Stomach (tissue), 9 donors: ENCODE results near the gene TTC28. TPM values are rescaled to one million over a fixed set of nuclear protein-coding genes. Genes with fewer than 3 reads are reported as not detected.

Experiments used
- DNase-seq, 2 donors: peaks; one replicate each; pipeline versions ENCODE4 v3.0.0 to v3.0.0-alpha.2; 2013 to 2019
- H3K27ac ChIP-seq, 5 donors: fragments of 200-600 bp in 4 of 5; sonication (generic) in 4 of 5; one replicate each; pipeline ENCODE4 v1.5.1; 2013 to 2019; ENCODE audit warnings: mild to moderate bottlenecking in 1 of 5, moderate library complexity in 1 of 5
- H3K27me3 ChIP-seq, 3 donors: fragments of 200-600 bp; sonication (generic); one replicate each; pipeline ENCODE4 v1.5.1; 2017 to 2019; ENCODE audit warnings: mixed run types in 1 of 3
- H3K36me3 ChIP-seq, 4 donors: fragments of 200-600 bp; sonication (generic); 1 replicate in 3 of 4; 2 replicates in 1 of 4; pipeline ENCODE4 v1.5.1; 2016 to 2019
- H3K4me1 ChIP-seq, 4 donors: fragments of 200-600 bp; sonication (generic); one replicate each; pipeline ENCODE4 v1.5.1; 2016 to 2019
- H3K4me3 ChIP-seq, 4 donors: fragments of 200-600 bp; sonication (generic) in 3 of 4; one replicate each; pipeline ENCODE4 v1.5.1; 2016 to 2019; ENCODE audit warnings: mild to moderate bottlenecking in 1 of 4
- H3K9me3 ChIP-seq, 4 donors: fragments of 200-600 bp; sonication (generic); one replicate each; pipeline ENCODE4 v1.5.1; 2016 to 2019
- CTCF ChIP-seq, 7 experiments: fragments of 450-650 bp in 4 of 7; fragments of 200-600 bp in 3 of 7; sonication (generic) in 3 of 7; IDR thresholded peaks; one replicate each; pipeline ENCODE4 v1.5.1; 2016 to 2019; ENCODE audit warnings: antibody characterized with exemption in 7 of 7, control low read depth in 2 of 7, mild to moderate bottlenecking in 1 of 7
- EP300 ChIP-seq: sonication (generic); formaldehyde crosslinking; IDR thresholded peaks from one replicate; pipeline ENCODE4 v1.6.1; 2017; ENCODE audit warnings: antibody characterized with exemption
- POLR2A ChIP-seq, 4 donors: fragments of 450-650 bp; IDR thresholded peaks; one replicate each; pipeline ENCODE4 v1.6.1; 2016; ENCODE audit warnings: antibody characterized with exemption in 4 of 4, control low read depth in 2 of 4, mild to moderate bottlenecking in 1 of 4, moderate library complexity in 1 of 4
- POLR2AphosphoS5 ChIP-seq, 3 donors: sonication (generic); formaldehyde crosslinking; IDR thresholded peaks; one replicate each; pipeline ENCODE4 v1.6.1; 2016; ENCODE audit warnings: antibody characterized with exemption in 3 of 3
- WGBS, 5 donors: extraction: QIAGEN DNeasy Blood & Tissue Kit in 3 of 5; methylation state at CpG; one replicate each; pipeline versions ENCODE4 v1.1.5 to v1.1.7; 2013 to 2018; 5-methylcytosine and 5-hydroxymethylcytosine counted together
- intact Hi-C: fragments of 100-400 bp; cut with DNase I; formaldehyde crosslinking; loops from one replicate; pipeline ENCODE4 v1.15.1; 2023; ENCODE audit warnings: low total_unique reads
- polyA plus RNA-seq, 3 donors: library from polyadenylated mRNA; stranded (reverse); fragments of 200-250 nt; gene quantifications; one replicate each; pipeline ENCODE4 v1.2.3, GENCODE V29; 2013
- total RNA-seq, 5 donors: library from RNA; depleted of rRNA; stranded (reverse); fragments of >200 nt; gene quantifications; one replicate each; pipeline versions ENCODE4 v1.1.0 to v1.2.3, GENCODE V29; 2014 to 2016
- donor health status: healthy with polysubstance abuse.
- donor health status: Bipolar disorder and iron deficiency.
- donor health status: healthy.

TTC28 gene
- total and polyA plus RNA-seq, 8 donors, result 1.7 to 53.4 (median 24.6) TPM

- DNase-seq, result no peak
- TF ChIP-seq POLR2A (IDR thresholded peaks at IDR 0.05) (no peak), CTCF (IDR thresholded peaks at IDR 0.05) (no peak), POLR2AphosphoS5 (IDR thresholded peaks at IDR 0.05) (no peak), EP300 (no peak)
- Histone ChIP-seq H3K27me3 (no peaks in the 10 kb centered on the region), H3K4me3 (no peak overlapping the region), H3K27ac (no peak overlapping the region), H3K9me3 (no peaks in the 10 kb centered on the region), H3K36me3 (no peaks in the 10 kb centered on the region), H3K4me1 (peaks cover 0 to 22% (median 0%) of the 10 kb centered on the region in 4 donors)
- intact Hi-C loops, result no loop called here
- 27 to 57% (median 41%) methylated on average over 4 of the region's 4 CpGs for WGBS, 5 donors
Measured at GRCh38 chr22:27961182-27961581, 718.5 kb downstream of the TTC28 start.

GRCh38 chr22:27959335-27960090, 720.1 kb downstream of the TTC28 start:
- no peaks in the 10 kb centered on the region for H3K36me3 ChIP-seq
- no peak overlapping the region for H3K27ac ChIP-seq
- TF ChIP-seq CTCF (IDR thresholded peaks at IDR 0.05) (no peak), POLR2AphosphoS5 (IDR thresholded peaks at IDR 0.05) (no peak), EP300 (no peak)
- H3K9me3 ChIP-seq, result no peaks in the 10 kb centered on the region
- H3K4me1 ChIP-seq, result peaks cover 0 to 22% (median 0%) of the 10 kb centered on the region in 4 donors
- H3K27me3 ChIP-seq, result no peaks in the 10 kb centered on the region
- intact Hi-C loops, result no loop called here
- no peak overlapping the region for H3K4me3 ChIP-seq
- no peak for DNase-seq
- WGBS, 5 donors, result 73 to 83% (median 75%) methylated on average over 8 of the region's 8 CpGs

GRCh38 chr22:27952779-27953178, 726.9 kb downstream of the TTC28 start:
- Histone ChIP-seq H3K27ac (no peak overlapping the region), H3K36me3 (no peaks in the 10 kb centered on the region), H3K27me3 (no peaks in the 10 kb centered on the region), H3K4me1 (peaks cover 0 to 10% (median 4%) of the 10 kb centered on the region in 4 donors), H3K9me3 (no peaks in the 10 kb centered on the region), H3K4me3 (no peak overlapping the region)
- intact Hi-C loops, result no loop called here
- TF ChIP-seq CTCF (IDR thresholded peaks at IDR 0.05) (no peak), POLR2AphosphoS5 (IDR thresholded peaks at IDR 0.05) (no peak)
- WGBS, 5 donors, result 66 to 78% (median 70%) methylated on average over 3 of the region's 3 CpGs
- no peak for DNase-seq

- H3K9me3 ChIP-seq, result no peaks in the 10 kb centered on the region
- no peaks in the 10 kb centered on the region for H3K27me3 ChIP-seq
- TF ChIP-seq CTCF (IDR thresholded peaks at IDR 0.05) (no peak), EP300 (no peak), POLR2A (IDR thresholded peaks at IDR 0.05) (no peak), POLR2AphosphoS5 (IDR thresholded peaks at IDR 0.05) (no peak)
- 70 to 90% (median 73%) methylated on average over 3 of the region's 3 CpGs for WGBS, 5 donors
- no peak overlapping the region for H3K4me3 ChIP-seq
- intact Hi-C loops, result no loop called here
- peaks cover 0 to 10% (median 4%) of the 10 kb centered on the region in 4 donors for H3K4me1 ChIP-seq
- DNase-seq, result no peak
- no peak overlapping the region for H3K27ac ChIP-seq
- no peaks in the 10 kb centered on the region for H3K36me3 ChIP-seq
Measured at GRCh38 chr22:27952091-27952490, 727.5 kb downstream of the TTC28 start.
